Body of pancreas (tissue), 4 donors: Measurements from ENCODE around the gene MORN1. TPM values are rescaled to one million over a fixed set of nuclear protein-coding genes. Genes with fewer than 3 reads are reported as not detected.
A peak's percentile ranks its signal among the peaks of the same experiment; 100 is the strongest.

ENCODE experiments used
- ATAC-seq: fragments of 150-250 bp; one replicate; pipeline ENCODE4 v1.9.1; 2016
- DNase-seq, 4 donors: peaks; one replicate each; pipeline ENCODE4 v3.0.0-alpha.2; 2019
- H3K27ac ChIP-seq, 4 donors: fragments of 200-600 bp; sonication (generic); 1 replicate in 3 of 4; 2 replicates in 1 of 4; pipeline versions ENCODE4 v1.5.1 to v1.6.1; 2016 to 2019; ENCODE audit warnings: mild to moderate bottlenecking in 1 of 4, mixed read lengths in 1 of 4, moderate library complexity in 1 of 4
- H3K27me3 ChIP-seq, 2 donors: fragments of 200-600 bp; sonication (generic); one replicate each; pipeline ENCODE4 v1.6.0; 2016; ENCODE audit warnings: mild to moderate bottlenecking in 1 of 2
- H3K36me3 ChIP-seq, 2 donors: fragments of 200-600 bp; sonication (generic); replicated peaks in 1 of 2; 2 replicates each; pipeline ENCODE4 v1.5.1; 2016; ENCODE audit warnings: low read depth in 2 of 2; ENCODE audit not compliant: insufficient read depth in 1 of 2
- H3K4me1 ChIP-seq: fragments of 200-600 bp; sonication (generic); one replicate; pipeline ENCODE4 v1.6.0; 2016
- H3K4me3 ChIP-seq, 2 donors: fragments of 200-600 bp; sonication (generic); 1 replicate in 1 of 2; 2 replicates in 1 of 2; pipeline ENCODE4 v1.5.1; 2016 to 2019
- H3K9me3 ChIP-seq, 3 donors: fragments of 200-600 bp; sonication (generic); 1 replicate in 2 of 3; 2 replicates in 1 of 3; pipeline ENCODE4 v1.5.1; 2016
- POLR2A ChIP-seq, 3 donors: fragments of 450-650 bp; IDR thresholded peaks; one replicate each; pipeline ENCODE4 v1.6.1; 2016; ENCODE audit warnings: antibody characterized with exemption in 3 of 3, mild to moderate bottlenecking in 2 of 3
- WGBS, 2 donors: methylation state at CpG; one replicate each; pipeline ENCODE4 v1.1.5; 2017; 5-methylcytosine and 5-hydroxymethylcytosine counted together
- intact Hi-C: fragments of 100-400 bp; cut with DNase I; formaldehyde crosslinking; loops from one replicate; pipeline ENCODE4 v1.15.1; 2023
- total RNA-seq, 2 donors: library from RNA; depleted of rRNA; stranded (reverse); fragments of >200 nt; gene quantifications; one replicate each; pipeline ENCODE4 v1.1.0, GENCODE V29; 2016
- TF ChIP-seq, protein P1 (sequence below), 7 experiments: fragments of 450-650 bp in 4 of 7; fragments of 200-600 bp in 3 of 7; sonication (generic) in 3 of 7; IDR thresholded peaks; one replicate each; pipeline ENCODE4 v1.5.1; 2016 to 2019; ENCODE audit warnings: antibody characterized with exemption in 7 of 7

The MORN1 gene
- total RNA-seq, 2 donors from 2014 or later: 7.0 to 17.8 TPM

- 89 to 94% methylated on average over 32 of the region's 32 CpGs for WGBS, 2 donors
- ATAC-seq (no peak), DNase-seq (peak in 1 of 4 donors; percentile 2)
- Histone ChIP-seq H3K9me3 (no peaks in the 10 kb centered on the region), H3K27ac (no peak overlapping the region), H3K4me3 (no peak overlapping the region), H3K27me3 (no peaks in the 10 kb centered on the region), H3K36me3 (no peaks in the 10 kb centered on the region), H3K4me1 (peaks cover 24% of the 10 kb centered on the region)
- TF ChIP-seq, protein P1, sequence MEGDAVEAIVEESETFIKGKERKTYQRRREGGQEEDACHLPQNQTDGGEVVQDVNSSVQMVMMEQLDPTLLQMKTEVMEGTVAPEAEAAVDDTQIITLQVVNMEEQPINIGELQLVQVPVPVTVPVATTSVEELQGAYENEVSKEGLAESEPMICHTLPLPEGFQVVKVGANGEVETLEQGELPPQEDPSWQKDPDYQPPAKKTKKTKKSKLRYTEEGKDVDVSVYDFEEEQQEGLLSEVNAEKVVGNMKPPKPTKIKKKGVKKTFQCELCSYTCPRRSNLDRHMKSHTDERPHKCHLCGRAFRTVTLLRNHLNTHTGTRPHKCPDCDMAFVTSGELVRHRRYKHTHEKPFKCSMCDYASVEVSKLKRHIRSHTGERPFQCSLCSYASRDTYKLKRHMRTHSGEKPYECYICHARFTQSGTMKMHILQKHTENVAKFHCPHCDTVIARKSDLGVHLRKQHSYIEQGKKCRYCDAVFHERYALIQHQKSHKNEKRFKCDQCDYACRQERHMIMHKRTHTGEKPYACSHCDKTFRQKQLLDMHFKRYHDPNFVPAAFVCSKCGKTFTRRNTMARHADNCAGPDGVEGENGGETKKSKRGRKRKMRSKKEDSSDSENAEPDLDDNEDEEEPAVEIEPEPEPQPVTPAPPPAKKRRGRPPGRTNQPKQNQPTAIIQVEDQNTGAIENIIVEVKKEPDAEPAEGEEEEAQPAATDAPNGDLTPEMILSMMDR (IDR thresholded peaks at IDR 0.05): no peak
- TF ChIP-seq POLR2A (IDR thresholded peaks at IDR 0.05): no peak
- intact Hi-C loops: no loop called here
These were observed 3.1 kb downstream of the MORN1 start for GRCh38 chr1:2388004-2388913.

GRCh38 chr1:2386636-2387611 lies 4.4 kb downstream of the MORN1 start:
- no peak overlapping the region for H3K27ac ChIP-seq
- intact Hi-C loops: no loop called here
- H3K27me3 ChIP-seq: no peaks in the 10 kb centered on the region
- TF ChIP-seq, protein P1 (IDR thresholded peaks at IDR 0.05): no peak
- no peak for TF ChIP-seq POLR2A (IDR thresholded peaks at IDR 0.05)
- no peak overlapping the region for H3K4me3 ChIP-seq
- 92% methylated on average over 17 to 30 of the region's 30 CpGs for WGBS, 2 donors
- no peaks in the 10 kb centered on the region for H3K9me3 ChIP-seq
- no peaks in the 10 kb centered on the region for H3K36me3 ChIP-seq
- H3K4me1 ChIP-seq: peaks cover 15% of the 10 kb centered on the region
- ATAC-seq (no peak), DNase-seq (no peak)

DNA sequence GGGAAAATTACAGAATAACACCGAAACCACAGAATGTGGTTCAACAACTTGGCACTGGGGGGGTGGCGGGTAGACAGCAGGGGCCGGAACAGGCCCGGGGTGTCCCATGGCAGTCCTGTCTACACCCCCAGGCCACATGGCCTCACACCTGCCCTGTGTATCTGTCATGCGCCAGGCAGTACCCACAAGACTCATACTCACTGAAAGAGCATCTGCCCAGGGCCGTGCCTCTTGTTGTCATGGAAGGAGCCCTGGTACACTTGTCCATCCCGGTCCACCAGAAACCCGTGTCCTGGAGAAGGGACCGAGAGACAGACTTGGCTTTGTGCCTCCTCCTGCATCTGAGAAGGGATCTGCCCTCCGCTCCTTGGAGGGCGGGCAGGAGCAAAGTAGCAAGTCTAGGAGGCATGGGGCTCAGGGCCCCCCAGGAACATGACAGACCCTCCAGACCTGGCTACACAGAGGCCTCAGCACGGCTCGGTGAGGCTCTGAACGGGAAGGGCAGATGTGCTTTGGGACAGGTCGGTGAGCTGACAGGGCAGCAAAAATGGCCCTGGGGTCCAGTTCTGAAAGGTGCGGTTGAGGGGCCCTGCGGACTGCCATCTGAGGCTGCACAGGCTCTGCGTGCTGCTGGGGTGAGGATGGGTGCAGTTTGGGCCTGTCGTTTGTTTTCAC lies 5.6 kb downstream of the MORN1 start:
- Histone ChIP-seq H3K9me3 (no peaks in the 10 kb centered on the region), H3K36me3 (no peaks in the 10 kb centered on the region), H3K27me3 (no peaks in the 10 kb centered on the region), H3K27ac (no peak overlapping the region), H3K4me3 (no peak overlapping the region), H3K4me1 (peaks cover 16% of the 10 kb centered on the region)
- TF ChIP-seq POLR2A (IDR thresholded peaks at IDR 0.05): no peak
- TF ChIP-seq, protein P1 (IDR thresholded peaks at IDR 0.05): no peak
- ATAC-seq: no peak
- 90 to 92% methylated on average over 18 to 19 of the region's 19 CpGs for WGBS, 2 donors
- no peak for DNase-seq
- intact Hi-C loops: no loop called here

- intact Hi-C loops: loop anchor here (5.0 kb wide), 1 partner anchor 188 kb away; no protein-coding TSS in a partner anchor
- no peak for ATAC-seq
- 75 to 86% methylated on average over 10 to 38 of the region's 41 CpGs for WGBS, 2 donors
- DNase-seq: no peak
- Histone ChIP-seq H3K9me3 (no peaks in the 10 kb centered on the region), H3K27ac (no peak overlapping the region), H3K4me1 (peaks cover 9% of the 10 kb centered on the region), H3K27me3 (no peaks in the 10 kb centered on the region), H3K4me3 (no peak overlapping the region), H3K36me3 (no peaks in the 10 kb centered on the region)
- TF ChIP-seq POLR2A (IDR thresholded peaks at IDR 0.05): no peak
- TF ChIP-seq, protein P1 (IDR thresholded peaks at IDR 0.05): no peak
These were observed 6.3 kb downstream of the MORN1 start for GRCh38 chr1:2384941-2385481.
